Lower lobe of right lung (tissue), 2 donors: ENCODE measurements around the gene TIMM50. TPM values are rescaled to one million over a fixed set of nuclear protein-coding genes. Genes with fewer than 3 reads are reported as not detected.
A peak's percentile ranks its signal among the peaks of the same experiment; 100 is the strongest.

Experiments
- ATAC-seq, 2 donors: fragments of 200-7000 bp; cut with Tn5 transposase; one replicate each; pipeline ENCODE4 v1.9.1; 2020 to 2022; ENCODE audit warnings: mild to moderate bottlenecking in 2 of 2, moderate library complexity in 2 of 2
- DNase-seq: peaks from one replicate; pipeline ENCODE4 v3.0.0-alpha.2; 2020
- H3K27ac ChIP-seq: fragments of 200-600 bp; one replicate; pipeline ENCODE4 v1.8.0; 2022
- H3K27me3 ChIP-seq: fragments of 200-600 bp; one replicate; pipeline ENCODE4 v1.8.0; 2022; ENCODE audit warnings: low read depth
- H3K36me3 ChIP-seq: fragments of 200-600 bp; one replicate; pipeline ENCODE4 v1.8.0; 2022; ENCODE audit warnings: mild to moderate bottlenecking
- H3K4me1 ChIP-seq: fragments of 200-600 bp; one replicate; pipeline ENCODE4 v1.8.0; 2022
- H3K4me3 ChIP-seq: fragments of 200-600 bp; one replicate; pipeline ENCODE4 v1.8.0; 2022; ENCODE audit warnings: mild to moderate bottlenecking
- H3K9me3 ChIP-seq: fragments of 200-600 bp; one replicate; pipeline ENCODE4 v1.8.0; 2022
- intact Hi-C: fragments of 100-400 bp; cut with DNase I; formaldehyde crosslinking; loops from one replicate; pipeline ENCODE4 v1.11.0; 2022
- total RNA-seq: library from RNA; stranded (reverse); fragmentation: NEBNext Ultra II Directional; extraction: Animal tissue kit (Norgen Biotek cat#: 25700); gene quantifications from one replicate; pipeline ENCODE4 v1.2.1, GENCODE V29; 2021
- TF ChIP-seq, protein P1 (sequence below): fragments of 200-600 bp; IDR thresholded peaks from one replicate; pipeline ENCODE4 v1.8.0; 2022; ENCODE audit warnings: antibody characterized with exemption, mild to moderate bottlenecking
- donor health status: DM: no; HTN: yes; CAD: no; lungs with severe emphysema.

Gene TIMM50
- total RNA-seq, 1 donor from 2014 or later, result 44.0 TPM

DNA sequence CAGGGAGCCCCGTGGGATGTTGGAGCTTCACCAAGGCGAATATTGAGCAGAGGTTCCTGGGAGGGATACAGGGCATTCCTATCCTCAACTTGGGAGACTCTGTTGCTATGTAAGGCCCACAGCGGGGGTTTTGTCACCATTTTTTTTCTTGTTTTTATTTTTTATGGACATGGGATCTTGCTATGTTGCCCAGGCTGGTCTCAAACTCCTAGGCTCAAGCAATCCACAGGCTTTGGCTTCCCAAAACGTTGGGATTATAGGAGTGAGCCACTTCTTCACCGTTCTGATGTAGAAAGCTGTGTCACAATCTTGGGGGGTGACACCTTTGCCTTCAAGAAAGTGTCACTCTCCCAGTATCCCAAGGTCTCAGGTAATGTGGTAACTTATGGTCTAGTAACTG is 20.7 kb downstream of the TIMM50 start:
- ATAC-seq (no peak), DNase-seq (no peak)
- no peak overlapping the region for H3K4me3 ChIP-seq
- TF ChIP-seq, protein P1, sequence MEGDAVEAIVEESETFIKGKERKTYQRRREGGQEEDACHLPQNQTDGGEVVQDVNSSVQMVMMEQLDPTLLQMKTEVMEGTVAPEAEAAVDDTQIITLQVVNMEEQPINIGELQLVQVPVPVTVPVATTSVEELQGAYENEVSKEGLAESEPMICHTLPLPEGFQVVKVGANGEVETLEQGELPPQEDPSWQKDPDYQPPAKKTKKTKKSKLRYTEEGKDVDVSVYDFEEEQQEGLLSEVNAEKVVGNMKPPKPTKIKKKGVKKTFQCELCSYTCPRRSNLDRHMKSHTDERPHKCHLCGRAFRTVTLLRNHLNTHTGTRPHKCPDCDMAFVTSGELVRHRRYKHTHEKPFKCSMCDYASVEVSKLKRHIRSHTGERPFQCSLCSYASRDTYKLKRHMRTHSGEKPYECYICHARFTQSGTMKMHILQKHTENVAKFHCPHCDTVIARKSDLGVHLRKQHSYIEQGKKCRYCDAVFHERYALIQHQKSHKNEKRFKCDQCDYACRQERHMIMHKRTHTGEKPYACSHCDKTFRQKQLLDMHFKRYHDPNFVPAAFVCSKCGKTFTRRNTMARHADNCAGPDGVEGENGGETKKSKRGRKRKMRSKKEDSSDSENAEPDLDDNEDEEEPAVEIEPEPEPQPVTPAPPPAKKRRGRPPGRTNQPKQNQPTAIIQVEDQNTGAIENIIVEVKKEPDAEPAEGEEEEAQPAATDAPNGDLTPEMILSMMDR, result no peak
- no peak overlapping the region for H3K27ac ChIP-seq
- H3K4me1 ChIP-seq, result peaks cover 19% of the 10 kb centered on the region
- H3K9me3 ChIP-seq, result no peaks in the 10 kb centered on the region
- peaks cover 88% of the 10 kb centered on the region for H3K27me3 ChIP-seq
- intact Hi-C loops, result no loop called here
- H3K36me3 ChIP-seq, result no peaks in the 10 kb centered on the region

DNA sequence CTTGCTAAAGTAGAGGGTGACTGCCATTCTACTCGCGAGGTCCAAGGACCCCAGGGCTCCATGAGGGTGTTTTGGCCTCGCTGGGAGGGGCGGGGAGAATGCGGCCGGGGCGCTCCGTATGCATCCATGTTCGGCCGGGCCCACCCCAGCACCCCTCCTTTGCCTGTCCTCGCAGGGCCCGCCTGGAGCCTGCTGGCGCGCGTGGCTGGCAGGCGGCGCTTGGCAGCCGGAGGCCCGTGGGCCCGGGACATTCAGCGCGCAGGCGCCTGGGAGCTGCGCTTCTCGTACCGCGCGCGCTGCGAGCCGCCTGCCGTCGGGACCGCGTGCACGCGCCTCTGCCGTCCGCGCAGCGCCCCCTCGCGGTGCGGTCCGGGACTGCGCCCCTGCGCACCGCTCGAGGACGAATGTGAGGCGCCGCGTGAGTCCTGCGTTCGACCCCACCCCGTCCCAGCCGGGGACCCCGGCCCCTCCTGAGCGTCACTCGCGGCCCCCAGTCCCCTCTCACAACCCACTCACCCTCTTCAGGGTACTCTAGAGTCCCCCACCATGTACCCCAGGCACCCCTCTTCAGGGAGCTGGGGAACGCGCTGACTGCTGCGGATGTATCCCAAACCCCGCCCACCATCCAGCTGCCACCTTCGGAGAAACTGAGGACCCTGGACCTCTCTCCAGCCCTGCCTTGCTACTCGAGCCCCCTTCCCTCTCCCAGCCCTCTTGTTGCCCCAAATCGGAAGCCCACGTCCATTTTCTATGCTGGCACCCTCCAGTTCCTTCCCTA is 22.2 kb downstream of the TIMM50 start:
- intact Hi-C loops, result no loop called here
- Histone ChIP-seq H3K27ac (no peak overlapping the region), H3K4me3 (no peak overlapping the region), H3K9me3 (no peaks in the 10 kb centered on the region), H3K27me3 (peaks cover 86% of the 10 kb centered on the region), H3K4me1 (peaks cover 16% of the 10 kb centered on the region), H3K36me3 (no peaks in the 10 kb centered on the region)
- DNase-seq (peak; percentile 77), ATAC-seq (peak; percentile 85 to 92)
- TF ChIP-seq, protein P1, result peak; percentile 81

DNA sequence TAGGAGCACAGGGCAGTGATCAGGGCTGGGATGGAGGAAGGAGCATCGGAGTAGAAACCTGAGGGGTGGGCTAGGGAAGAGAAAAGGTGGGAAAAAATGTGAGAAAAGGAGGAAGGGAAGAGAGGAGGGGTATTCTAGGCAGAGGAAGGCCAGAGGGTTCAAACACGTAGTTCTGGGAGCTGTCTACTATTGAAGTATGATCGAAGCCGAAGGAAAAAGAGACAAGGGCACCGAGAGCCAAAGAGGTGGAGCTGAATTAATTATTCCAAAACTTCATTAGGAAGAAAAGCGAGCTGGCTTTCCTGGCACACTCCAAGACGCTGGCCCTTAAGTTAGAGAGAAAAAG is 25.9 kb downstream of the TIMM50 start:
- Histone ChIP-seq H3K9me3 (no peaks in the 10 kb centered on the region), H3K27me3 (peaks cover 86% of the 10 kb centered on the region), H3K4me1 (no peaks in the 10 kb centered on the region), H3K4me3 (peak overlapping the region; percentile 48), H3K36me3 (no peaks in the 10 kb centered on the region), H3K27ac (no peak overlapping the region)
- no peak for DNase-seq
- TF ChIP-seq, protein P1, result no peak
- intact Hi-C loops, result no loop called here
- no peak for ATAC-seq

DNA sequence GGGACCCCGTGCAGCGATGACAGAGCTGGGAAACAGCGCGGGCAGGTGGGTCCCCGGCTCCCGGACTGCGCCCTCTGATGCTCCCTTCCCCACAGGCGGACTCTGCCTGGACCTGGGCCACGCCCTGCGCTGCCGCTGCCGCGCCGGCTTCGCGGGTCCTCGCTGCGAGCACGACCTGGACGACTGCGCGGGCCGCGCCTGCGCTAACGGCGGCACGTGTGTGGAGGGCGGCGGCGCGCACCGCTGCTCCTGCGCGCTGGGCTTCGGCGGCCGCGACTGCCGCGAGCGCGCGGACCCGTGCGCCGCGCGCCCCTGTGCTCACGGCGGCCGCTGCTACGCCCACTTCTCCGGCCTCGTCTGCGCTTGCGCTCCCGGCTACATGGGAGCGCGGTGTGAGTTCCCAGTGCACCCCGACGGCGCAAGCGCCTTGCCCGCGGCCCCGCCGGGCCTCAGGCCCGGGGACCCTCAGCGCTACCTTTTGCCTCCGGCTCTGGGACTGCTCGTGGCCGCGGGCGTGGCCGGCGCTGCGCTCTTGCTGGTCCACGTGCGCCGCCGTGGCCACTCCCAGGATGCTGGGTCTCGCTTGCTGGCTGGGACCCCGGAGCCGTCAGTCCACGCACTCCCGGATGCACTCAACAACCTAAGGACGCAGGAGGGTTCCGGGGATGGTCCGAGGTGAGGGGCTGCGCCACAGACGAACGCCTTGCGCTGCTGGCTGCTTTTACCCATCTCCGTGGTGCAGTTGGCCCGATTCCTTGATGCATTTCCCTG is 26.5 kb downstream of the TIMM50 start:
- TF ChIP-seq, protein P1, result no peak
- Histone ChIP-seq H3K9me3 (no peaks in the 10 kb centered on the region), H3K4me3 (peak overlapping the region; percentile 48), H3K27ac (no peak overlapping the region), H3K4me1 (no peaks in the 10 kb centered on the region), H3K27me3 (peaks cover 87% of the 10 kb centered on the region), H3K36me3 (no peaks in the 10 kb centered on the region)
- DNase-seq, result no peak
- intact Hi-C loops, result no loop called here
- ATAC-seq, result peak; percentile 15 to 36

DNA sequence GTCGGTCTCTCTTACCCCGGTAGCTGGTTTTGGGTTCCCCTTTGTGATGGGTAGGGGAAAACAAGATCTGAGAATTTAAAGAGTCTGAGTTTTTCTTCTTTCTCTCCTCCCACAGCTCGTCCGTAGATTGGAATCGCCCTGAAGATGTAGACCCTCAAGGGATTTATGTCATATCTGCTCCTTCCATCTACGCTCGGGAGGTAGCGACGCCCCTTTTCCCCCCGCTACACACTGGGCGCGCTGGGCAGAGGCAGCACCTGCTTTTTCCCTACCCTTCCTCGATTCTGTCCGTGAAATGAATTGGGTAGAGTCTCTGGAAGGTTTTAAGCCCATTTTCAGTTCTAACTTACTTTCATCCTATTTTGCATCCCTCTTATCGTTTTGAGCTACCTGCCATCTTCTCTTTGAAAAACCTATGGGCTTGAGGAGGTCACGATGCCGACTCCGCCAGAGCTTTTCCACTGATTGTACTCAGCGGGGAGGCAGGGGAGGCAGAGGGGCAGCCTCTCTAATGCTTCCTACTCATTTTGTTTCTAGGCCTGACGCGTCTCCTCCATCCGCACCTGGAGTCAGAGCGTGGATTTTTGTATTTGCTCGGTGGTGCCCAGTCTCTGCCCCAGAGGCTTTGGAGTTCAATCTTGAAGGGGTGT is 27.2 kb downstream of the TIMM50 start:
- Histone ChIP-seq H3K4me1 (no peaks in the 10 kb centered on the region), H3K27me3 (peaks cover 89% of the 10 kb centered on the region), H3K4me3 (peak overlapping the region; percentile 48), H3K36me3 (no peaks in the 10 kb centered on the region), H3K9me3 (no peaks in the 10 kb centered on the region), H3K27ac (no peak overlapping the region)
- intact Hi-C loops, result no loop called here
- ATAC-seq (no peak), DNase-seq (no peak)
- TF ChIP-seq, protein P1, result no peak
